ENCODE data around the gene FSD2.

The FSD2 gene

DNA sequence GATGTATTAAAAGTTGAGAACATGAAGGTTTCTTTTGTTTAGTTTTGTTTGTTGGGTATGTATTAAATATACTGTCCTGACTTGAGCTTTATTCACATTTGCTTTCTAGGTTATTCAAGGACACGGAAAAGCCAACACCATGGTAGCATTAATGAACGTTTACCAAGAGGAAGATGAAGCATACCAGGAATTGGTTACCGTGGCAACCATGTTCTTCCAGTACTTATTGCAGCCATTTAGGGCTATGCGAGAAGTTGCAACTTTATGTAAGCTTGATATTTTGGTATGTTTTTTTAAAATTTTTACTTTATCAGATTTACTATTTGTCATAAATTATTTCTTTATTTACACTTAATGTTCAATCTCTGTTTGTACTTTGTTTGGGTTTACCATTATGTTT lies 7.1 kb upstream of the FSD2 start:
- Histone ChIP-seq H3K79me2 (ENCODE audit: control insufficient read depth, low read length) (peaks cover 67% of the 10 kb centered on the region), H3K9me3 (ENCODE audit: control insufficient read depth, insufficient read depth, low read length) (no peaks in the 10 kb centered on the region), H3K27ac (ENCODE audit: low read depth, low read length) (no peak overlapping the region), H3K4me2 (ENCODE audit: low read length) (no peak overlapping the region), H3K4me1 (ENCODE audit: control insufficient read depth, low read length) (peaks cover 22% of the 10 kb centered on the region), H3K9me2 (replicated peaks; ENCODE audit: control insufficient read depth, low read length) (no peaks in the 10 kb centered on the region), H3F3A (ENCODE audit: control insufficient read depth, insufficient read depth) (peaks cover 12% of the 10 kb centered on the region), H3K4me3 (ENCODE audit: low read length) (no peak overlapping the region), H4K20me1 (ENCODE audit: control insufficient read depth, insufficient read depth, low read depth, low read length) (peaks cover 4% of the 10 kb centered on the region; the same call in 1 of the 2 replicates), H3K27me3 (ENCODE audit: control insufficient read depth, low read length) (no peaks in the 10 kb centered on the region), H3K36me3 (ENCODE audit: control insufficient read depth, low read length) (peaks cover 59% of the 10 kb centered on the region)
- TF ChIP-seq, protein P1, sequence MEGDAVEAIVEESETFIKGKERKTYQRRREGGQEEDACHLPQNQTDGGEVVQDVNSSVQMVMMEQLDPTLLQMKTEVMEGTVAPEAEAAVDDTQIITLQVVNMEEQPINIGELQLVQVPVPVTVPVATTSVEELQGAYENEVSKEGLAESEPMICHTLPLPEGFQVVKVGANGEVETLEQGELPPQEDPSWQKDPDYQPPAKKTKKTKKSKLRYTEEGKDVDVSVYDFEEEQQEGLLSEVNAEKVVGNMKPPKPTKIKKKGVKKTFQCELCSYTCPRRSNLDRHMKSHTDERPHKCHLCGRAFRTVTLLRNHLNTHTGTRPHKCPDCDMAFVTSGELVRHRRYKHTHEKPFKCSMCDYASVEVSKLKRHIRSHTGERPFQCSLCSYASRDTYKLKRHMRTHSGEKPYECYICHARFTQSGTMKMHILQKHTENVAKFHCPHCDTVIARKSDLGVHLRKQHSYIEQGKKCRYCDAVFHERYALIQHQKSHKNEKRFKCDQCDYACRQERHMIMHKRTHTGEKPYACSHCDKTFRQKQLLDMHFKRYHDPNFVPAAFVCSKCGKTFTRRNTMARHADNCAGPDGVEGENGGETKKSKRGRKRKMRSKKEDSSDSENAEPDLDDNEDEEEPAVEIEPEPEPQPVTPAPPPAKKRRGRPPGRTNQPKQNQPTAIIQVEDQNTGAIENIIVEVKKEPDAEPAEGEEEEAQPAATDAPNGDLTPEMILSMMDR (IDR thresholded peaks at IDR 0.05; ENCODE audit: low read depth, low read length, poor library complexity, severe bottlenecking) = no peak
- no peak for TF ChIP-seq EZH2phosphoT487 (IDR thresholded peaks at IDR 0.05; ENCODE audit: borderline replicate concordance, low read length)

DNA sequence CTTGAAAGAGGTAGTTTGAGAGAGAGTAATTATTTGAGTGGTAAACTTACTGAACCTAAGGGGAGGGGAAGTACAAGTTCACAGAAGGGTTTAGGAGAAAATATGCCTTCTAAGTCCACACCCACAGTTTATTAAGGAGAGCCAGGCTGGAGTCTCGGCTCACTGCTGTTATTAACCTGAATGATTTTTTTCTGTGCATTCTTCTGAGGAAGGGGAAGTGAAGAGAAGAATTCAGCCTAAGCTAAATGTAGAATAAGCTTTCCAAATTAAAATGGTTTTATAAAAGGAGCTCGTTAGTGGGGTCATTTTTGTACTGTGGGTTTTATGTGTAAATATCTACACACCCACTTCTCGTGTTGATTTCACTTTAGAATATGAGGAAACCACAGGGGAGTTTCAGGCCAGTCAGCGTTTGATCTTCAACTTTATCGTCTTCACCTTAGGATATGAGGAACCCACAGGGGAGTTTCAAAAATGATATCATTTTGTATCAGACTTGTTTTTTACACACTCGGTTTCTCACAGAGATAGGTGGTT lies 5.1 kb upstream of the FSD2 start:
- H3K9me3 ChIP-seq (ENCODE audit: control insufficient read depth, insufficient read depth, low read length) = no peaks in the 10 kb centered on the region
- H3K4me3 ChIP-seq (ENCODE audit: low read length) = peak overlapping the region; percentile 92
- peaks cover 40% of the 10 kb centered on the region for H3K36me3 ChIP-seq (ENCODE audit: control insufficient read depth, low read length)
- H4K20me1 ChIP-seq (ENCODE audit: control insufficient read depth, insufficient read depth, low read depth, low read length) = peaks cover 4% of the 10 kb centered on the region; the same call in 1 of the 2 replicates
- H3K9me2 ChIP-seq (replicated peaks; ENCODE audit: control insufficient read depth, low read length) = no peaks in the 10 kb centered on the region
- TF ChIP-seq, protein P1 (IDR thresholded peaks at IDR 0.05; ENCODE audit: low read depth, low read length, poor library complexity, severe bottlenecking) = no peak
- no peak for TF ChIP-seq EZH2phosphoT487 (IDR thresholded peaks at IDR 0.05; ENCODE audit: borderline replicate concordance, low read length)
- peaks cover 31% of the 10 kb centered on the region for H3F3A ChIP-seq (ENCODE audit: control insufficient read depth, insufficient read depth)
- peak overlapping the region; percentile 80 for H3K27ac ChIP-seq (ENCODE audit: low read depth, low read length)
- no peaks in the 10 kb centered on the region for H3K27me3 ChIP-seq (ENCODE audit: control insufficient read depth, low read length)
- peaks cover 42% of the 10 kb centered on the region for H3K4me1 ChIP-seq (ENCODE audit: control insufficient read depth, low read length)
- peaks cover 59% of the 10 kb centered on the region for H3K79me2 ChIP-seq (ENCODE audit: control insufficient read depth, low read length)
- peak overlapping the region; percentile 70 for H3K4me2 ChIP-seq (ENCODE audit: low read length)

GRCh38 chr15:82810061-82810889 lies 4.4 kb upstream of the FSD2 start:
- H3K4me3 ChIP-seq (ENCODE audit: low read length) = peak overlapping the region; percentile 92
- peak overlapping the region; percentile 70 for H3K4me2 ChIP-seq (ENCODE audit: low read length)
- no peaks in the 10 kb centered on the region for H3K27me3 ChIP-seq (ENCODE audit: control insufficient read depth, low read length)
- H3K27ac ChIP-seq (ENCODE audit: low read depth, low read length) = peak overlapping the region; percentile 80
- H3K9me3 ChIP-seq (ENCODE audit: control insufficient read depth, insufficient read depth, low read length) = no peaks in the 10 kb centered on the region
- H3F3A ChIP-seq (ENCODE audit: control insufficient read depth, insufficient read depth) = peaks cover 34% of the 10 kb centered on the region
- peaks cover 4% of the 10 kb centered on the region; the same call in 1 of the 2 replicates for H4K20me1 ChIP-seq (ENCODE audit: control insufficient read depth, insufficient read depth, low read depth, low read length)
- peaks cover 49% of the 10 kb centered on the region for H3K4me1 ChIP-seq (ENCODE audit: control insufficient read depth, low read length)
- no peaks in the 10 kb centered on the region for H3K9me2 ChIP-seq (replicated peaks; ENCODE audit: control insufficient read depth, low read length)
- TF ChIP-seq EZH2phosphoT487 (IDR thresholded peaks at IDR 0.05; ENCODE audit: borderline replicate concordance, low read length) = no peak
- TF ChIP-seq, protein P1 (IDR thresholded peaks at IDR 0.05; ENCODE audit: low read depth, low read length, poor library complexity, severe bottlenecking) = peak; percentile 12
- peaks cover 52% of the 10 kb centered on the region for H3K79me2 ChIP-seq (ENCODE audit: control insufficient read depth, low read length)
- H3K36me3 ChIP-seq (ENCODE audit: control insufficient read depth, low read length) = peaks cover 33% of the 10 kb centered on the region

Data from DOHH2 (cell line).